ENCODE results near the gene C2CD4C. TPM values are rescaled to one million over a fixed set of nuclear protein-coding genes. Genes with fewer than 3 reads are reported as not detected.
"Not testable (repeated sequence)": the region's sequence is repeated elsewhere in the genome, so short reads cannot be mapped to it uniquely, and the experiment has no call there.

The C2CD4C gene
- total RNA-seq, 1 donor from 2014 or later, result 1.1 TPM

- Mint-ChIP-seq H3K27me3 (ENCODE audit: low read depth) (no peaks in the 10 kb centered on the region), H3K4me1 (ENCODE audit: low read depth) (no peaks in the 10 kb centered on the region), H3K4me3 (ENCODE audit: unreplicated experiment) (no peak overlapping the region), H3K36me3 (ENCODE audit: low read depth) (peaks cover 9% of the 10 kb centered on the region), H3K9me3 (ENCODE audit: low read depth) (no peaks in the 10 kb centered on the region), H3K27ac (ENCODE audit: unreplicated experiment) (no peak overlapping the region)
- TF ChIP-seq CTCF (IDR thresholded peaks at IDR 0.05), result no peak
- peak; percentile 62 for DNase-seq (ENCODE audit: low spot score)
These were observed 7.5 kb upstream of the C2CD4C start for GRCh38 chr19:416416-416815.

GRCh38 chr19:415292-415691 is 6.3 kb upstream of the C2CD4C start:
- Mint-ChIP-seq H3K4me3 (ENCODE audit: unreplicated experiment) (no peak overlapping the region), H3K4me1 (ENCODE audit: low read depth) (no peaks in the 10 kb centered on the region)

GRCh38 chr19:413756-414420 is 4.9 kb upstream of the C2CD4C start:
- Mint-ChIP-seq H3K4me3 (ENCODE audit: unreplicated experiment) (no peak overlapping the region), H3K27ac (ENCODE audit: unreplicated experiment) (no peak overlapping the region), H3K9me3 (ENCODE audit: low read depth) (no peaks in the 10 kb centered on the region), H3K36me3 (ENCODE audit: low read depth) (peaks cover 6% of the 10 kb centered on the region), H3K27me3 (ENCODE audit: low read depth) (peaks cover 7% of the 10 kb centered on the region), H3K4me1 (ENCODE audit: low read depth) (peaks cover 6% of the 10 kb centered on the region)
- DNase-seq (ENCODE audit: low spot score), result peak; percentile 54
- no peak for TF ChIP-seq CTCF (IDR thresholded peaks at IDR 0.05)

More at GRCh38 chr19:415292-415691, 6.3 kb upstream of the C2CD4C start:
- TF ChIP-seq CTCF (IDR thresholded peaks at IDR 0.05), result no peak
- no peak overlapping the region for H3K27ac Mint-ChIP-seq (ENCODE audit: unreplicated experiment)
- H3K27me3 Mint-ChIP-seq (ENCODE audit: low read depth), result peaks cover under 1% of the 10 kb centered on the region
- H3K36me3 Mint-ChIP-seq (ENCODE audit: low read depth), result peaks cover 6% of the 10 kb centered on the region
- H3K9me3 Mint-ChIP-seq (ENCODE audit: low read depth), result no peaks in the 10 kb centered on the region
- DNase-seq (ENCODE audit: low spot score), result no peak

GRCh38 chr19:412356-413355 is 3.7 kb upstream of the C2CD4C start:
- Mint-ChIP-seq H3K4me3 (ENCODE audit: unreplicated experiment) (no peak overlapping the region), H3K27ac (ENCODE audit: unreplicated experiment) (no peak overlapping the region), H3K27me3 (ENCODE audit: low read depth) (peaks cover 7% of the 10 kb centered on the region), H3K4me1 (ENCODE audit: low read depth) (peaks cover 6% of the 10 kb centered on the region), H3K9me3 (ENCODE audit: low read depth) (no peaks in the 10 kb centered on the region), H3K36me3 (ENCODE audit: low read depth) (peaks cover 2% of the 10 kb centered on the region)
- TF ChIP-seq CTCF (IDR thresholded peaks at IDR 0.05), result peak; percentile 16
- DNase-seq (ENCODE audit: low spot score), result peak; percentile 72

- Mint-ChIP-seq H3K4me3 (ENCODE audit: unreplicated experiment) (no peak overlapping the region), H3K27me3 (ENCODE audit: low read depth) (peaks cover 7% of the 10 kb centered on the region), H3K27ac (ENCODE audit: unreplicated experiment) (no peak overlapping the region), H3K4me1 (ENCODE audit: low read depth) (peaks cover 6% of the 10 kb centered on the region), H3K36me3 (ENCODE audit: low read depth) (no peaks in the 10 kb centered on the region), H3K9me3 (ENCODE audit: low read depth) (no peaks in the 10 kb centered on the region)
- DNase-seq (ENCODE audit: low spot score), result peak; percentile 72
- no peak for TF ChIP-seq CTCF (IDR thresholded peaks at IDR 0.05)
These were observed 2.9 kb upstream of the C2CD4C start for GRCh38 chr19:411723-412355.

GRCh38 chr19:411121-411722 is 2.3 kb upstream of the C2CD4C start:
- H3K27me3 Mint-ChIP-seq (ENCODE audit: low read depth); H3K36me3 Mint-ChIP-seq (ENCODE audit: low read depth); H3K4me1 Mint-ChIP-seq (ENCODE audit: low read depth); H3K27ac Mint-ChIP-seq (ENCODE audit: unreplicated experiment); H3K4me3 Mint-ChIP-seq (ENCODE audit: unreplicated experiment); H3K9me3 Mint-ChIP-seq (ENCODE audit: low read depth): not testable (repeated sequence)
- peak; percentile 47 for DNase-seq (ENCODE audit: low spot score)

Data from chondrocyte (in vitro differentiated cells).